Spleen (tissue), 11 donors: ENCODE data around the gene SLC25A1. TPM values are rescaled to one million over a fixed set of nuclear protein-coding genes. Genes with fewer than 3 reads are reported as not detected.

ENCODE experiments used
- DNase-seq: peaks from one replicate; pipeline ENCODE4 v3.0.0-alpha.2; 2020
- H3K27ac ChIP-seq, 8 donors: fragments of 200-600 bp; sonication (generic) in 7 of 8; 1 replicate in 4 of 8; 2 replicates in 4 of 8; pipeline versions ENCODE4 v1.5.0 to v1.8.0; 2016 to 2021; ENCODE audit warnings: inconsistent platforms in 4 of 8, mild to moderate bottlenecking in 4 of 8, moderate library complexity in 1 of 8
- H3K27me3 ChIP-seq, 7 donors: fragments of 200-600 bp; sonication (generic) in 6 of 7; replicated peaks in 1 of 7; 1 replicate in 4 of 7; 2 replicates in 3 of 7; pipeline versions ENCODE4 v1.5.0 to v1.8.0; 2016 to 2021; ENCODE audit warnings: inconsistent platforms in 3 of 7, mild to moderate bottlenecking in 1 of 7
- H3K36me3 ChIP-seq, 6 donors: fragments of 200-600 bp; sonication (generic) in 5 of 6; 1 replicate in 4 of 6; 2 replicates in 2 of 6; pipeline versions ENCODE4 v1.5.0 to v1.8.0; 2016 to 2021; ENCODE audit warnings: inconsistent platforms in 2 of 6
- H3K4me1 ChIP-seq, 6 donors: fragments of 200-600 bp; sonication (generic) in 5 of 6; 1 replicate in 3 of 6; 2 replicates in 3 of 6; pipeline versions ENCODE4 v1.5.0 to v1.8.0; 2016 to 2021; ENCODE audit warnings: inconsistent platforms in 3 of 6
- H3K4me3 ChIP-seq, 8 donors: fragments of 200-600 bp; sonication (generic) in 7 of 8; 1 replicate in 4 of 8; 2 replicates in 4 of 8; pipeline versions ENCODE4 v1.5.0 to v1.8.0; 2016 to 2021; ENCODE audit warnings: inconsistent platforms in 4 of 8, mild to moderate bottlenecking in 4 of 8, moderate library complexity in 2 of 8
- H3K9me3 ChIP-seq, 8 donors: fragments of 200-600 bp; sonication (generic) in 7 of 8; 1 replicate in 4 of 8; 2 replicates in 4 of 8; pipeline versions ENCODE4 v1.5.0 to v1.8.0; 2016 to 2021; ENCODE audit warnings: inconsistent platforms in 4 of 8
- CTCF ChIP-seq, 11 experiments: fragments of 200-600 bp in 7 of 11; fragments of 450-650 bp in 4 of 11; sonication (generic) in 4 of 11; IDR thresholded peaks in 8 of 11; conservative IDR thresholded peaks in 3 of 11; 1 replicate in 7 of 11; 2 replicates in 4 of 11; pipeline versions ENCODE4 v1.4.0 to v1.8.0; 2016 to 2021; ENCODE audit warnings: antibody characterized with exemption in 11 of 11, inconsistent platforms in 4 of 11, mild to moderate bottlenecking in 1 of 11
- POLR2A ChIP-seq, 3 donors: fragments of 450-650 bp; IDR thresholded peaks; one replicate each; pipeline ENCODE4 v1.5.1; 2017; ENCODE audit warnings: antibody characterized with exemption in 3 of 3, mild to moderate bottlenecking in 1 of 3
- POLR2AphosphoS5 ChIP-seq, 3 donors: sonication (generic); formaldehyde crosslinking; IDR thresholded peaks; one replicate each; pipeline ENCODE4 v1.5.1; 2017; ENCODE audit warnings: antibody characterized with exemption in 3 of 3
- WGBS, 5 donors: extraction: QIAGEN DNeasy Blood & Tissue Kit in 3 of 5; methylation state at CpG; one replicate each; pipeline versions ENCODE4 v1.1.5 to v1.1.7; 2013 to 2018; 5-methylcytosine and 5-hydroxymethylcytosine counted together
- intact Hi-C: fragments of 100-400 bp; cut with DNase I; formaldehyde crosslinking; loops from one replicate; pipeline ENCODE4 v1.15.0; 2023; ENCODE audit warnings: low total_unique reads
- polyA plus RNA-seq, 3 donors: library from polyadenylated mRNA; stranded (reverse); fragments of 200-250 nt; gene quantifications; one replicate each; pipeline ENCODE4 v1.2.1, GENCODE V29; 2013
- total RNA-seq, 7 donors: library from RNA; depleted of rRNA in 3 of 7; stranded (reverse); fragments of >200 nt in 3 of 7; fragmentation: NEBNext Ultra II Directional in 4 of 7; extraction: Animal tissue kit (Norgen Biotek cat#: 25700) in 4 of 7; gene quantifications; one replicate each; pipeline versions ENCODE4 v1.1.0 to v1.2.1, GENCODE V29; 2016 to 2021
- donor health status: healthy with polysubstance abuse.
- donor health status: DM: no; HTN: no; CAD: no; lungs with moderate emphysema.
- donor health status: DM: no; HTN: no; CAD: no.
- donor health status: Bipolar disorder and iron deficiency.
- donor health status: healthy.
- donor health status: DM: no; HTN: no; CAD: no.
- donor health status: DM: yes; HTN: yes; CAD: no.

Gene SLC25A1
- total and polyA plus RNA-seq, 10 donors: 23.5 to 59.7 (median 35.9) TPM

DNA sequence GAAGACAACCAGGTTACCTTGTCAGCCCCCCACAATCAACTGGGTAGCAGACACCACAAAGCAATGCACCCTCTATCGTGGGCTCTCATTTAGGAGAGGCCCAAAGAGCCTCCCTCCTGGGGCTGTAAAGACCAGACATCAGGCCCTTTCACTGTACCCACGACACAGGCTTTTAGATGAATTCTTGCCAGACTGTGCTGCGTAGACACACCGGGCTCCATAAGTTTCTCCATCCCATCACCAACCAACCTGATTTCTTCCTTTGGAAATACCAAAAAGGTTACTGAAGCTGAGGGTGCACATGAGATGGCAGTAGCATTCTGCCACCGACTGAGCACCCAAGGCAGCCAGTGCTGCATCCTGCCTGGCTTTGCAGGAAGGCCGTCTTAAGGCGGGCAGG is 46.4 kb upstream of the SLC25A1 start:
- Histone ChIP-seq H3K27ac (no peak overlapping the region), H3K9me3 (no peaks in the 10 kb centered on the region), H3K4me3 (no peak overlapping the region), H3K27me3 (no peaks in the 10 kb centered on the region), H3K4me1 (no peaks in the 10 kb centered on the region), H3K36me3 (peaks cover 0 to 100% (median 4%) of the 10 kb centered on the region in 6 donors)
- no peak for TF ChIP-seq POLR2AphosphoS5 (IDR thresholded peaks at IDR 0.05)
- no peak for TF ChIP-seq POLR2A (IDR thresholded peaks at IDR 0.05)
- TF ChIP-seq CTCF (IDR thresholded peaks at IDR 0.05 in 8 of 11, conservative IDR thresholded peaks at IDR 0.05 in 3 of 11): no peak
- WGBS, 5 donors: 91 to 99% (median 94%) methylated on average over 7 of the region's 7 CpGs
- intact Hi-C loops: no loop called here
- no peak for DNase-seq

DNA sequence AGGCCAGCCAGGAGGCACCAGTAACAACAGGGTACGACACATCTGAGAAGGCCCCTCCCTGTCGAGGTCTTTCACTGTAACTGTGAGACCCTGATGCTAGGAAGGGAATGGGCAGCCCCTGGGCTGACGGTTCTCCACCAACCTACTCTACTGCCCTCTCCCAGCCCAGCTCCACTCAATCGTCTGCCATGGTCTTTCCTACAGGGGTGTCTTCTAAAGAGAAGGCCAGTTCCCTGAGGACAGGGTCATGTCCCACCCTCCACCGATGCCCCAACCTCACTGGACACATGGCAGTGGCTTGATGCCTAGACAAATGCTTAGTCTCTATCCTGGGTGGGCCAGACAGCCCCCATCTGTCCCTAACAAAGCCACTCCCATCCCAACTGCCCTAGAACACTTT is 46.0 kb upstream of the SLC25A1 start:
- 85 to 97% (median 89%) methylated on average over 5 of the region's 5 CpGs for WGBS, 5 donors
- Histone ChIP-seq H3K4me1 (no peaks in the 10 kb centered on the region), H3K27ac (no peak overlapping the region), H3K9me3 (no peaks in the 10 kb centered on the region), H3K36me3 (peaks cover 0 to 100% (median 4%) of the 10 kb centered on the region in 6 donors), H3K27me3 (no peaks in the 10 kb centered on the region), H3K4me3 (no peak overlapping the region)
- DNase-seq: no peak
- intact Hi-C loops: no loop called here
- no peak for TF ChIP-seq POLR2AphosphoS5 (IDR thresholded peaks at IDR 0.05)
- no peak for TF ChIP-seq POLR2A (IDR thresholded peaks at IDR 0.05)
- TF ChIP-seq CTCF (IDR thresholded peaks at IDR 0.05 in 8 of 11, conservative IDR thresholded peaks at IDR 0.05 in 3 of 11): no peak

DNA sequence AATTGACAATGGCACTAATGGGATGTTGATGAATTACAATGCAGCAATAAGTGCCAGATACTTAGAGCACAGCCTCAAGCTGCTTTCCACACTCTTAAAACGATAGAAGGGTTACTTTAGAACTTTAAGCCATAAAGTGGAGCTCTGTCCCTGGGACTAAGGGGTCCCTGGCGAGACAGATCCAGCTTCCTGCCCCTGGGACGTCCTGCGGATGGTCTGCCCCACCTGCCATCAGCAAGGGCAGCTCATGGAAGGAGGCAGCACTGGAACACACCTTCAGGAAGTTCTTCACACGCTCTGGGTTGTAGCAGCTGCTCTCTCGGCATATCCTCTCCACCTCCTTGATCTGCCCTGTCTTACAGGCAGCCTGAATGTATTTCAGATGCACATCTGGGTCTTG is 45.1 kb upstream of the SLC25A1 start:
- WGBS, 5 donors: 62 to 84% (median 74%) methylated on average over 5 to 6 of the region's 6 CpGs
- intact Hi-C loops: no loop called here
- no peak overlapping the region for H3K4me3 ChIP-seq
- H3K27me3 ChIP-seq: no peaks in the 10 kb centered on the region
- H3K36me3 ChIP-seq: peaks cover 0 to 100% (median 4%) of the 10 kb centered on the region in 6 donors
- H3K4me1 ChIP-seq: no peaks in the 10 kb centered on the region
- no peak for DNase-seq
- H3K27ac ChIP-seq: no peak overlapping the region
- no peaks in the 10 kb centered on the region for H3K9me3 ChIP-seq
- TF ChIP-seq POLR2AphosphoS5 (IDR thresholded peaks at IDR 0.05) (no peak), CTCF (IDR thresholded peaks at IDR 0.05 in 8 of 11, conservative IDR thresholded peaks at IDR 0.05 in 3 of 11) (no peak), POLR2A (IDR thresholded peaks at IDR 0.05) (no peak)

- H3K9me3 ChIP-seq: no peaks in the 10 kb centered on the region
- WGBS, 5 donors: 73 to 83% (median 82%) methylated on average over 9 of the region's 9 CpGs
- TF ChIP-seq CTCF (IDR thresholded peaks at IDR 0.05 in 8 of 11, conservative IDR thresholded peaks at IDR 0.05 in 3 of 11) (no peak), POLR2AphosphoS5 (IDR thresholded peaks at IDR 0.05) (no peak), POLR2A (IDR thresholded peaks at IDR 0.05) (no peak)
- intact Hi-C loops: no loop called here
- DNase-seq: no peak
- peaks cover 0 to 100% (median 4%) of the 10 kb centered on the region in 6 donors for H3K36me3 ChIP-seq
- H3K4me3 ChIP-seq: no peak overlapping the region
- H3K27ac ChIP-seq: no peak overlapping the region
- H3K4me1 ChIP-seq: peaks cover 0 to 1% (median 0%) of the 10 kb centered on the region in 6 donors
- H3K27me3 ChIP-seq: no peaks in the 10 kb centered on the region
These were observed 44.6 kb upstream of the SLC25A1 start for GRCh38 chr22:19223110-19223509.
